ENCODE data around the gene DHRS7B.
A peak's percentile ranks its signal among the peaks of the same experiment; 100 is the strongest.

DHRS7B gene

GRCh38 chr17:21160401-21160800 lies 33.6 kb downstream of the DHRS7B start:
- peaks cover 0 to 5% (median 0%) of the 10 kb centered on the region in 11 experiments; a peak in 1 of 22 replicates for H4K20me1 ChIP-seq
- no peak overlapping the region for H3K9ac ChIP-seq
- no peaks in the 10 kb centered on the region for H3K27me3 ChIP-seq
- H3K27ac ChIP-seq = no peak overlapping the region
- no peak overlapping the region for H3K4me2 ChIP-seq
- no peak for TF ChIP-seq Cebpa-rat (IDR thresholded peaks at IDR 0.05)
- no peak overlapping the region for H3K4me3 ChIP-seq
- peaks cover 0 to 7% (median 0%) of the 10 kb centered on the region in 11 experiments; a peak in 3 of 22 replicates for H3K36me3 ChIP-seq
- H3K9me3 ChIP-seq (replicated peaks in 1 of 11) = peaks cover 4 to 12% (median 9%) of the 10 kb centered on the region in 11 experiments; a peak in 20 of 22 replicates
- no peaks in the 10 kb centered on the region for H3K4me1 ChIP-seq

GRCh38 chr17:21161498-21162393 lies 35.0 kb downstream of the DHRS7B start:
- H4K20me1 ChIP-seq = peaks cover 0 to 5% (median 0%) of the 10 kb centered on the region in 11 experiments; a peak in 1 of 22 replicates
- H3K4me3 ChIP-seq = no peak overlapping the region
- no peaks in the 10 kb centered on the region for H3K9me3 ChIP-seq (replicated peaks in 1 of 11)
- H3K4me2 ChIP-seq = no peak overlapping the region
- no peak overlapping the region for H3K27ac ChIP-seq
- no peak for TF ChIP-seq Cebpa-rat (IDR thresholded peaks at IDR 0.05)
- no peak overlapping the region for H3K9ac ChIP-seq
- no peaks in the 10 kb centered on the region for H3K4me1 ChIP-seq
- peaks cover 0 to 7% (median 0%) of the 10 kb centered on the region in 11 experiments; a peak in 3 of 22 replicates for H3K36me3 ChIP-seq
- no peaks in the 10 kb centered on the region for H3K27me3 ChIP-seq

- Histone ChIP-seq H4K20me1 (peaks cover 0 to 9% (median 0%) of the 10 kb centered on the region in 11 experiments; a peak in 2 of 22 replicates), H3K9ac (no peak overlapping the region), H3K27ac (no peak overlapping the region), H3K4me2 (no peak overlapping the region), H3K4me3 (no peak overlapping the region), H3K4me1 (no peaks in the 10 kb centered on the region), H3K36me3 (peaks cover 0 to 7% (median 0%) of the 10 kb centered on the region in 11 experiments; a peak in 3 of 22 replicates), H3K27me3 (no peaks in the 10 kb centered on the region), H3K9me3 (replicated peaks in 1 of 11) (no peaks in the 10 kb centered on the region)
- TF ChIP-seq Cebpa-rat (IDR thresholded peaks at IDR 0.05) = no peak
Measured at GRCh38 chr17:21162394-21162775, 35.6 kb downstream of the DHRS7B start.

GRCh38 chr17:21163101-21163500 lies 36.3 kb downstream of the DHRS7B start:
- Histone ChIP-seq H3K36me3 (peaks cover 0 to 8% (median 0%) of the 10 kb centered on the region in 11 experiments; a peak in 5 of 22 replicates), H3K27me3 (no peaks in the 10 kb centered on the region), H3K27ac (no peak overlapping the region), H3K9me3 (replicated peaks in 1 of 11) (no peaks in the 10 kb centered on the region), H3K9ac (no peak overlapping the region), H3K4me3 (no peak overlapping the region), H3K4me2 (no peak overlapping the region), H3K4me1 (no peaks in the 10 kb centered on the region), H4K20me1 (peaks cover 0 to 9% (median 0%) of the 10 kb centered on the region in 11 experiments; a peak in 3 of 22 replicates)
- TF ChIP-seq Cebpa-rat (IDR thresholded peaks at IDR 0.05) = no peak

GRCh38 chr17:21164216-21164615 lies 37.5 kb downstream of the DHRS7B start:
- no peak overlapping the region for H3K4me2 ChIP-seq
- no peak for TF ChIP-seq Cebpa-rat (IDR thresholded peaks at IDR 0.05)
- H3K4me1 ChIP-seq = no peaks in the 10 kb centered on the region
- H4K20me1 ChIP-seq = peaks cover 0 to 9% (median 0%) of the 10 kb centered on the region in 11 experiments; a peak in 4 of 22 replicates
- H3K9me3 ChIP-seq (replicated peaks in 1 of 11) = no peaks in the 10 kb centered on the region
- H3K36me3 ChIP-seq = peaks cover 0 to 16% (median 7%) of the 10 kb centered on the region in 11 experiments; a peak in 9 of 22 replicates
- H3K27ac ChIP-seq = no peak overlapping the region
- H3K9ac ChIP-seq = no peak overlapping the region
- H3K4me3 ChIP-seq = no peak overlapping the region
- H3K27me3 ChIP-seq = no peaks in the 10 kb centered on the region

- Histone ChIP-seq H3K4me3 (no peak overlapping the region), H3K9me3 (replicated peaks in 1 of 11) (no peaks in the 10 kb centered on the region), H3K27ac (no peak overlapping the region), H4K20me1 (peaks cover 0 to 12% (median 3%) of the 10 kb centered on the region in 11 experiments; a peak in 5 of 22 replicates), H3K9ac (no peak overlapping the region), H3K36me3 (peaks cover 0 to 16% (median 8%) of the 10 kb centered on the region in 11 experiments; a peak in 9 of 22 replicates), H3K27me3 (no peaks in the 10 kb centered on the region), H3K4me1 (no peaks in the 10 kb centered on the region), H3K4me2 (no peak overlapping the region)
- TF ChIP-seq Cebpa-rat (IDR thresholded peaks at IDR 0.05) = no peak
Measured at GRCh38 chr17:21164620-21165019, 37.9 kb downstream of the DHRS7B start.

GRCh38 chr17:21165922-21166594 lies 39.3 kb downstream of the DHRS7B start:
- Histone ChIP-seq H3K36me3 (peaks cover 0 to 16% (median 8%) of the 10 kb centered on the region in 11 experiments; a peak in 10 of 22 replicates), H3K9me3 (replicated peaks in 1 of 11) (no peaks in the 10 kb centered on the region), H3K9ac (peak overlapping the region in 1 of 11 experiments; percentile 14; a peak in 1 of 22 replicates), H3K4me2 (no peak overlapping the region), H3K4me3 (no peak overlapping the region), H3K27ac (no peak overlapping the region), H3K4me1 (peaks cover 4 to 14% (median 8%) of the 10 kb centered on the region in 10 experiments; a peak in 17 of 20 replicates), H3K27me3 (no peaks in the 10 kb centered on the region), H4K20me1 (peaks cover 0 to 17% (median 7%) of the 10 kb centered on the region in 11 experiments; a peak in 8 of 22 replicates)
- no peak for TF ChIP-seq Cebpa-rat (IDR thresholded peaks at IDR 0.05)

- Histone ChIP-seq H3K4me2 (no peak overlapping the region), H3K4me3 (no peak overlapping the region), H4K20me1 (peaks cover 0 to 23% (median 8%) of the 10 kb centered on the region in 11 experiments; a peak in 8 of 22 replicates), H3K9me3 (replicated peaks in 1 of 11) (no peaks in the 10 kb centered on the region), H3K4me1 (peaks cover 7 to 20% (median 13%) of the 10 kb centered on the region in 10 experiments; a peak in 17 of 20 replicates), H3K9ac (peak overlapping the region in 1 of 11 experiments; percentile 14; a peak in 1 of 22 replicates), H3K36me3 (peaks cover 0 to 16% (median 9%) of the 10 kb centered on the region in 11 experiments; a peak in 10 of 22 replicates), H3K27ac (no peak overlapping the region), H3K27me3 (no peaks in the 10 kb centered on the region)
- no peak for TF ChIP-seq Cebpa-rat (IDR thresholded peaks at IDR 0.05)
Measured at GRCh38 chr17:21166595-21167210, 39.9 kb downstream of the DHRS7B start.
